H1 (cell line): Measurements from ENCODE around the gene SLC15A2. TPM values are rescaled to one million over a fixed set of nuclear protein-coding genes. Genes with fewer than 3 reads are reported as not detected.

Experiments
- ATF3 ChIP-seq: IDR thresholded peaks from 2 replicates; pipeline ENCODE4 v1.6.1; 2011; ENCODE audit warnings: low read depth, mild to moderate bottlenecking, low read length; ENCODE audit not compliant: insufficient read depth
- CEBPB ChIP-seq: IDR thresholded peaks from 2 replicates; pipeline ENCODE4 v1.6.1; 2012; ENCODE audit warnings: low read depth, low read length
- HDAC2 ChIP-seq, 2 experiments: fragments of 300-600 bp in 1 of 2; sonication (generic) in 1 of 2; IDR thresholded peaks; 2 replicates each; pipeline ENCODE4 v1.6.1; 2011 to 2012; ENCODE audit warnings: low read depth in 2 of 2, low read length in 2 of 2, mild to moderate bottlenecking in 2 of 2, moderate library complexity in 2 of 2, borderline replicate concordance in 1 of 2, inconsistent platforms in 1 of 2
- JUN ChIP-seq: IDR thresholded peaks from 2 replicates; pipeline ENCODE4 v1.6.1; 2011; ENCODE audit warnings: low read depth, mild to moderate bottlenecking, improper control_type of control experiment, low read length
- SP2 ChIP-seq: IDR thresholded peaks from 2 replicates; pipeline ENCODE4 v1.6.1; 2012; ENCODE audit warnings: mild to moderate bottlenecking, low read length, inconsistent platforms
- ZNF274 ChIP-seq: IDR thresholded peaks from 2 replicates; pipeline ENCODE4 v1.7.0; 2012; ENCODE audit warnings: low read length, borderline replicate concordance; ENCODE audit errors: extremely low read depth
- polyA plus RNA-seq, 7 experiments: library from polyadenylated mRNA; depleted of rRNA in 3 of 7; stranded (reverse) in 5 of 7; unstranded in 2 of 7; fragments of >200 nt in 5 of 7; fragments of 200-250 nt in 2 of 7; gene quantifications; 1 replicate in 5 of 7; 2 replicates in 1 of 7; 4 replicates in 1 of 7; pipeline versions ENCODE4 v1.2.1 to v1.2.3, GENCODE V29; 2011 to 2013; ENCODE audit warnings: missing spikeins in 2 of 7, mixed read lengths in 2 of 7
- total RNA-seq: library from RNA; stranded (reverse); fragmentation: NEBNext Ultra II Directional; extraction: Animal tissue kit (Norgen Biotek cat#: 25700); gene quantifications from 2 replicates; pipeline ENCODE4 v1.2.1, GENCODE V29; 2021

SLC15A2 gene
- total and polyA plus RNA-seq, 2 of the 8 experiments (the other 6 are each of a cell fraction or from before 2014, with no cell fraction given), result 2.0 to 3.6 TPM

GRCh38 chr3:121878411-121878810, 15.8 kb upstream of the SLC15A2 start (continued):
- TF ChIP-seq ATF3, result no peak
- TF ChIP-seq CEBPB, result no peak
- no peak for TF ChIP-seq JUN
- TF ChIP-seq SP2, result no peak
- no peak for TF ChIP-seq HDAC2 (IDR thresholded peaks at IDR 0.05; ENCODE audit: borderline replicate concordance in 1 of 2, low read depth in 2 of 2, low read length in 2 of 2)
- TF ChIP-seq ZNF274, result no peak
